A673 (cell line): ENCODE measurements around the gene NOD1. TPM values are rescaled to one million over a fixed set of nuclear protein-coding genes. Genes with fewer than 3 reads are reported as not detected.

ENCODE experiments used
- BruUV-seq: library from RNA; stranded (reverse); fragments of 400-500 nt; replicated peaks from 2 replicates; lab custom pipeline; 2021; lab: Mats Ljungman, UMichigan
- CTCF ChIA-PET: fragments of 300-600 bp; sonication (Branson Sonifier 250); formaldehyde crosslinking; loops from one replicate; lab custom pipeline; 2022; ENCODE audit warnings: antibody characterized with exemption; lab: Charles Lee
- POLR2A ChIA-PET: fragments of 300-600 bp; sonication (Branson Sonifier 250); formaldehyde crosslinking; loops from one replicate; lab custom pipeline; 2022; ENCODE audit warnings: antibody characterized with exemption; ENCODE audit not compliant: low non-redundant PET; lab: Charles Lee
- DNase-seq: peaks from one replicate; pipeline ENCODE4 v3.0.0-alpha.2; 2015; ENCODE audit warnings: low spot score
- H3K27ac ChIP-seq: fragments of 200-600 bp; sonication (generic); 2 replicates; pipeline ENCODE4 v1.5.1; 2016; ENCODE audit warnings: mixed run types, low read depth, mild to moderate bottlenecking, mixed read lengths, antibody characterized with exemption, low read length; ENCODE audit not compliant: poor library complexity, severe bottlenecking
- H3K27me3 ChIP-seq: fragments of 200-600 bp; sonication (generic); replicated peaks from 2 replicates; pipeline ENCODE4 v1.6.1; 2017; ENCODE audit warnings: mixed run types, low read depth, mild to moderate bottlenecking, mixed read lengths, antibody characterized with exemption, low read length; ENCODE audit not compliant: insufficient read depth, poor library complexity
- H3K36me3 ChIP-seq: fragments of 200-600 bp; sonication (generic); 2 replicates; pipeline ENCODE4 v1.6.1; 2016; ENCODE audit warnings: mixed run types, mild to moderate bottlenecking, mixed read lengths, antibody characterized with exemption, low read length; ENCODE audit not compliant: insufficient read depth, poor library complexity, severe bottlenecking
- H3K4me1 ChIP-seq: fragments of 200-600 bp; sonication (generic); 2 replicates; pipeline ENCODE4 v1.6.1; 2017; ENCODE audit warnings: mixed run types, mild to moderate bottlenecking, mixed read lengths, antibody characterized with exemption, low read length; ENCODE audit not compliant: insufficient read depth, poor library complexity, severe bottlenecking
- H3K4me3 ChIP-seq: fragments of 200-600 bp; sonication (generic); 2 replicates; pipeline ENCODE4 v1.5.1; 2016; ENCODE audit warnings: low read depth, mixed run types, mild to moderate bottlenecking, mixed read lengths, low read length; ENCODE audit not compliant: poor library complexity, severe bottlenecking
- H3K9me3 ChIP-seq: fragments of 200-600 bp; sonication (generic); 2 replicates; pipeline ENCODE4 v1.6.1; 2016; ENCODE audit warnings: mixed run types, low read depth, mild to moderate bottlenecking, mixed read lengths, antibody characterized with exemption, low read length; ENCODE audit not compliant: poor library complexity, severe bottlenecking
- EZH2 ChIP-seq: fragments of 200-600 bp; sonication (generic); IDR thresholded peaks from 2 replicates; pipeline ENCODE4 v1.6.1; 2017; ENCODE audit warnings: borderline replicate concordance, low read depth, mild to moderate bottlenecking, mixed read lengths, antibody characterized with exemption, low read length; ENCODE audit not compliant: poor library complexity, severe bottlenecking
- intact Hi-C: fragments of 100-400 bp; cut with micrococcal nuclease; formaldehyde crosslinking; loops from one replicate; pipeline ENCODE4 v1.10.0; 2022; ENCODE audit not compliant: unreplicated experiment
- total RNA-seq: library from RNA; stranded (reverse); gene quantifications from 2 replicates; pipeline ENCODE4 v1.2.3, GENCODE V29; 2021
- TF ChIP-seq, protein P1 (sequence below): fragments of 300-800, 200-600 bp; sonication (generic); conservative IDR thresholded peaks from 2 replicates; pipeline ENCODE4 v1.5.1; 2017; ENCODE audit warnings: low read depth, mild to moderate bottlenecking, antibody characterized with exemption, low read length, moderate library complexity, mixed read lengths

Gene NOD1
- total RNA-seq, 1 experiment from 2014 or later, result 2.3 TPM

DNA sequence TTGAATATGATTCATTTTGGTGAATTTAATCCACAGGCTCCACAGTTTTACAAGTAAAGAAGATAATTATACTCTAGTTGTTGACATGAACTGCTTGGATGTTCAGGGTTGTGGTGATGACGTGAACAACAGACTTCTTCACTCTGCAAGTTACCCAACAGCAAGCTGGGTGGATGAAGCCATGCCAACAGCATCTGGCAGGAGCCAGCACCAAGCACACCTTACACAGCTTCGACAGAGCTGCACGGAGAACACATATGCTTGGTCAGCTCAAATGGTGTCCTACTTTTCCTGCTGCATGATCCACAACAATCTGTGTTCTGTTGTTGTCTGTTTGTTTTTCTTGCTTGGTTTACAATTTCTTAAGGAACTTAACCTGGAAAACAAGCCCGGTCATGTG is 9.8 kb downstream of the NOD1 start:
- ChIA-PET POLR2A (no interaction called here), CTCF (interaction anchor here (1.0 kb wide), 1 partner anchor 9 kb away, joined by 3 read pairs; the partner anchor contains the start of gene NOD1)
- no peak for TF ChIP-seq EZH2
- TF ChIP-seq, protein P1, sequence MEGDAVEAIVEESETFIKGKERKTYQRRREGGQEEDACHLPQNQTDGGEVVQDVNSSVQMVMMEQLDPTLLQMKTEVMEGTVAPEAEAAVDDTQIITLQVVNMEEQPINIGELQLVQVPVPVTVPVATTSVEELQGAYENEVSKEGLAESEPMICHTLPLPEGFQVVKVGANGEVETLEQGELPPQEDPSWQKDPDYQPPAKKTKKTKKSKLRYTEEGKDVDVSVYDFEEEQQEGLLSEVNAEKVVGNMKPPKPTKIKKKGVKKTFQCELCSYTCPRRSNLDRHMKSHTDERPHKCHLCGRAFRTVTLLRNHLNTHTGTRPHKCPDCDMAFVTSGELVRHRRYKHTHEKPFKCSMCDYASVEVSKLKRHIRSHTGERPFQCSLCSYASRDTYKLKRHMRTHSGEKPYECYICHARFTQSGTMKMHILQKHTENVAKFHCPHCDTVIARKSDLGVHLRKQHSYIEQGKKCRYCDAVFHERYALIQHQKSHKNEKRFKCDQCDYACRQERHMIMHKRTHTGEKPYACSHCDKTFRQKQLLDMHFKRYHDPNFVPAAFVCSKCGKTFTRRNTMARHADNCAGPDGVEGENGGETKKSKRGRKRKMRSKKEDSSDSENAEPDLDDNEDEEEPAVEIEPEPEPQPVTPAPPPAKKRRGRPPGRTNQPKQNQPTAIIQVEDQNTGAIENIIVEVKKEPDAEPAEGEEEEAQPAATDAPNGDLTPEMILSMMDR, result no peak
- H3K36me3 ChIP-seq, result no peaks in the 10 kb centered on the region
- intact Hi-C loops, result no loop called here
- BruUV-seq, result no TSS peak
- no peaks in the 10 kb centered on the region for H3K4me1 ChIP-seq
- no peak for DNase-seq
- H3K9me3 ChIP-seq, result no peaks in the 10 kb centered on the region
- H3K27me3 ChIP-seq, result no peaks in the 10 kb centered on the region
- H3K4me3 ChIP-seq, result no peak overlapping the region
- no peak overlapping the region for H3K27ac ChIP-seq

DNA sequence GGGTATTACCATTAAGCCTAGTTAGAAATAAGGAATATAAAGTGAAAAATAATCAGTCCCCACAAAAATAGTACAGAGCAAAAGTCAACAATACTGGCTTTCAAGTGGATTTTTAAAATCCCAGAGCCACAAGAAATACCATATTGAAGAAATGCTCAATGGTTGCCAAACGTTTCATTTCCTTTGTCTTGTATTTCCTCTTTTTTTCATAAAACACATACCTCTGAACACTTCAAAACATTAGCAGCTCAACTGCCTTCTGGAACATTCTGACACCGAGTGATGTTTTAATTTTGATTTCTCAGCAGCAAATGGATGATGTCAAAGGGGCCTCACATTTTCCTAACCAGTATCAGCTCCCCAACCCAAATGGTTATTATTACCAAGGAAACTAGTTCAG is 10.5 kb downstream of the NOD1 start:
- Histone ChIP-seq H3K9me3 (no peaks in the 10 kb centered on the region), H3K4me3 (no peak overlapping the region), H3K27me3 (no peaks in the 10 kb centered on the region), H3K27ac (no peak overlapping the region), H3K4me1 (no peaks in the 10 kb centered on the region), H3K36me3 (no peaks in the 10 kb centered on the region)
- ChIA-PET POLR2A (no interaction called here), CTCF (no interaction called here)
- intact Hi-C loops, result no loop called here
- BruUV-seq, result no TSS peak
- DNase-seq, result no peak
- TF ChIP-seq EZH2, result no peak
- TF ChIP-seq, protein P1, result no peak

DNA sequence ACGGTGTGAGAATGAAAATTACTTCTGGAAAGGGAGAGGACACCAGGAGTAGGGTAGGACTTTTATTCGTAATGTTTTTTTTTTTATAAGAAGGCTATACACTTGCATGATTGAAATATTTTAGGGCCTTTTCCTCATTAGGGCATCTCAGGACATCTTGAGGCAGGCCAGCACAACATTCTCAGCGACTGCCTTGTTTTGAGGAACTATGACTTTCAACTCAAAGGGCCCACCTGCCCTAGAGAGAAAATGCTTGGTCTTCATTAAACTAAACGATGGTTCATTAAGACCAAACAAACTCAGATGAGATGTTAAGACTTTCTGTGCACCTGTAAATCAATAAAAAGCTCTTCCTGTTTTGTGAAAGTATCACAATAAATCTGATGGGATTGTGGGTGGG is 11.3 kb downstream of the NOD1 start:
- Histone ChIP-seq H3K9me3 (no peaks in the 10 kb centered on the region), H3K27me3 (no peaks in the 10 kb centered on the region)
- POLR2A ChIA-PET, result no interaction called here

More for the DNA sequence above, 11.3 kb downstream of the NOD1 start:
- no peak overlapping the region for H3K4me3 ChIP-seq
- no peaks in the 10 kb centered on the region for H3K36me3 ChIP-seq
- TF ChIP-seq, protein P1, result no peak
- BruUV-seq, result no TSS peak
- CTCF ChIA-PET, result no interaction called here
- intact Hi-C loops, result no loop called here
- no peaks in the 10 kb centered on the region for H3K4me1 ChIP-seq
- H3K27ac ChIP-seq, result no peak overlapping the region
- no peak for DNase-seq
